Prostate gland (tissue), 2 donors: ENCODE measurements around the gene ASCC2. TPM values are rescaled to one million over a fixed set of nuclear protein-coding genes. Genes with fewer than 3 reads are reported as not detected.
A peak's percentile ranks its signal among the peaks of the same experiment; 100 is the strongest.

Experiments used
- DNase-seq: peaks from one replicate; pipeline ENCODE4 v3.0.0-alpha.2; 2019; ENCODE audit warnings: low spot score
- H3K27ac ChIP-seq, 2 donors: fragments of 200-600 bp; sonication (generic); 2 replicates each; pipeline ENCODE4 v1.5.1; 2017 to 2019
- H3K27me3 ChIP-seq: fragments of 200-600 bp; sonication (generic); replicated peaks from 2 replicates; pipeline ENCODE4 v1.5.1; 2019; ENCODE audit not compliant: insufficient read depth
- H3K36me3 ChIP-seq, 2 donors: fragments of 200-600 bp; sonication (generic); 1 replicate in 1 of 2; 2 replicates in 1 of 2; pipeline versions ENCODE4 v1.5.1 to v1.8.1; 2017 to 2019
- H3K4me1 ChIP-seq: fragments of 200-600 bp; sonication (generic); replicated peaks from 2 replicates; pipeline ENCODE4 v1.5.1; 2019
- H3K4me3 ChIP-seq, 2 donors: fragments of 200-600 bp; sonication (generic); 2 replicates each; pipeline ENCODE4 v1.5.1; 2017 to 2019
- H3K9me3 ChIP-seq: fragments of 200-600 bp; sonication (generic); 2 replicates; pipeline ENCODE4 v1.5.1; 2017
- CTCF ChIP-seq, 4 experiments: fragments of 200-600 bp in 2 of 4; fragments of 450-650 bp in 2 of 4; sonication (generic) in 2 of 4; IDR thresholded peaks; 1 replicate in 3 of 4; 2 replicates in 1 of 4; pipeline ENCODE4 v1.5.1; 2016 to 2019; ENCODE audit warnings: antibody characterized with exemption in 4 of 4, mild to moderate bottlenecking in 2 of 4, moderate library complexity in 2 of 4
- POLR2A ChIP-seq: fragments of 450-650 bp; IDR thresholded peaks from one replicate; pipeline ENCODE4 v1.6.1; 2016; ENCODE audit warnings: antibody characterized with exemption, mild to moderate bottlenecking
- POLR2AphosphoS5 ChIP-seq: sonication (generic); formaldehyde crosslinking; IDR thresholded peaks from one replicate; pipeline ENCODE4 v1.6.1; 2017; ENCODE audit warnings: antibody characterized with exemption
- WGBS: methylation state at CpG from one replicate; pipeline ENCODE4 v1.1.5; 2018; 5-methylcytosine and 5-hydroxymethylcytosine counted together
- intact Hi-C: fragments of 100-400 bp; cut with DNase I; formaldehyde crosslinking; loops from one replicate; pipeline ENCODE4 v1.14.2; 2022
- total RNA-seq, 2 donors: library from RNA; depleted of rRNA; stranded (reverse); fragments of >200 nt; gene quantifications; one replicate each; pipeline ENCODE4 v1.1.0, GENCODE V29; 2016

The ASCC2 gene
- total RNA-seq, 2 donors from 2014 or later, result 42.5 to 82.6 TPM

- no peaks in the 10 kb centered on the region for H3K27me3 ChIP-seq
- no peaks in the 10 kb centered on the region for H3K36me3 ChIP-seq
- no peaks in the 10 kb centered on the region for H3K9me3 ChIP-seq
- intact Hi-C loops, result no loop called here
- 89% methylated on average over 2 of the region's 2 CpGs for WGBS
- no peak overlapping the region for H3K27ac ChIP-seq
- DNase-seq, result no peak
- H3K4me3 ChIP-seq, result no peak overlapping the region
- H3K4me1 ChIP-seq, result no peaks in the 10 kb centered on the region
- TF ChIP-seq CTCF (IDR thresholded peaks at IDR 0.05) (no peak), POLR2A (no peak), POLR2AphosphoS5 (no peak)
These were observed 18.6 kb downstream of the ASCC2 start for GRCh38 chr22:29819501-29819900.

GRCh38 chr22:29817724-29818123 lies 20.4 kb downstream of the ASCC2 start:
- H3K4me3 ChIP-seq, result no peak overlapping the region
- no peaks in the 10 kb centered on the region for H3K27me3 ChIP-seq
- TF ChIP-seq CTCF (IDR thresholded peaks at IDR 0.05), result no peak
- TF ChIP-seq POLR2A, result no peak
- TF ChIP-seq POLR2AphosphoS5, result no peak
- intact Hi-C loops, result no loop called here
- H3K36me3 ChIP-seq, result no peaks in the 10 kb centered on the region
- WGBS, result 78% methylated on average over 1 of the region's 1 CpG
- no peak overlapping the region for H3K27ac ChIP-seq
- H3K4me1 ChIP-seq, result no peaks in the 10 kb centered on the region
- H3K9me3 ChIP-seq, result no peaks in the 10 kb centered on the region
- DNase-seq, result no peak

- DNase-seq, result peak; percentile 43
- H3K27me3 ChIP-seq, result no peaks in the 10 kb centered on the region
- no peak overlapping the region for H3K4me3 ChIP-seq
- H3K27ac ChIP-seq, result peak overlapping the region; percentile 13 to 19
- TF ChIP-seq POLR2AphosphoS5 (peak; percentile 36), POLR2A (no peak), CTCF (IDR thresholded peaks at IDR 0.05) (no peak)
- intact Hi-C loops, result no loop called here
- no peaks in the 10 kb centered on the region for H3K36me3 ChIP-seq
- WGBS, result 61% methylated on average over 2 of the region's 2 CpGs
- no peaks in the 10 kb centered on the region for H3K4me1 ChIP-seq
- no peaks in the 10 kb centered on the region for H3K9me3 ChIP-seq
These were observed 21.1 kb downstream of the ASCC2 start for GRCh38 chr22:29816980-29817379.

GRCh38 chr22:29816539-29816938 lies 21.5 kb downstream of the ASCC2 start:
- Histone ChIP-seq H3K27me3 (no peaks in the 10 kb centered on the region), H3K36me3 (no peaks in the 10 kb centered on the region), H3K4me3 (no peak overlapping the region), H3K9me3 (no peaks in the 10 kb centered on the region), H3K4me1 (peaks cover 1% of the 10 kb centered on the region), H3K27ac (peak overlapping the region; percentile 13 to 19)
- whole genome bisulfite sequencing, result 51% methylated on average over 6 of the region's 6 CpGs
- intact Hi-C loops, result no loop called here
- TF ChIP-seq CTCF (IDR thresholded peaks at IDR 0.05), result no peak
- TF ChIP-seq POLR2AphosphoS5, result no peak
- TF ChIP-seq POLR2A, result no peak
- no peak for DNase-seq

GRCh38 chr22:29816128-29816527 lies 21.9 kb downstream of the ASCC2 start:
- TF ChIP-seq POLR2AphosphoS5 (no peak), POLR2A (no peak), CTCF (IDR thresholded peaks at IDR 0.05) (no peak)
- no peak for DNase-seq
- H3K27me3 ChIP-seq, result no peaks in the 10 kb centered on the region
- WGBS, result 41% methylated on average over 2 of the region's 2 CpGs
- H3K4me3 ChIP-seq, result no peak overlapping the region
- peak overlapping the region in 1 of 2 donors; percentile 19 for H3K27ac ChIP-seq
- no peaks in the 10 kb centered on the region for H3K36me3 ChIP-seq
- intact Hi-C loops, result no loop called here
- peaks cover 6% of the 10 kb centered on the region for H3K4me1 ChIP-seq
- H3K9me3 ChIP-seq, result no peaks in the 10 kb centered on the region
